K562 (cell line): Measurements from ENCODE around the gene NECTIN4. TPM values are rescaled to one million over a fixed set of nuclear protein-coding genes. Genes with fewer than 3 reads are reported as not detected.
A peak's percentile ranks its signal among the peaks of the same experiment; 100 is the strongest.

Source experiments
- ARID3A ChIP-seq: IDR thresholded peaks from 2 replicates; pipeline ENCODE4 v1.6.1; 2012; ENCODE audit warnings: low read depth, low read length, improper control_type of control experiment, borderline replicate concordance
- ATF7 ChIP-seq: fragments of 450-650 bp; IDR thresholded peaks from 2 replicates; pipeline ENCODE4 v1.7.1; 2014; ENCODE audit warnings: mild to moderate bottlenecking, moderate library complexity
- BRCA1 ChIP-seq, 2 experiments: fragments of 450-650 bp in 1 of 2; sonication (generic) in 1 of 2; formaldehyde crosslinking in 1 of 2; IDR thresholded peaks; 2 replicates each; pipeline versions ENCODE4 v1.5.0 to v1.6.1; 2017 to 2020; ENCODE audit warnings: mild to moderate bottlenecking in 1 of 2, missing genetic modification reagents in 1 of 2
- CREBBP ChIP-seq: IDR thresholded peaks from one replicate; pipeline ENCODE4 v1.6.1; 2012; ENCODE audit warnings: low read depth, mild to moderate bottlenecking, control low read depth, inconsistent platforms, low read length
- EP400 ChIP-seq: fragments of 450-650 bp; IDR thresholded peaks from 2 replicates; pipeline ENCODE4 v1.6.1; 2017; ENCODE audit warnings: antibody characterized with exemption, mild to moderate bottlenecking, moderate library complexity
- JUND ChIP-seq, 2 experiments: IDR thresholded peaks; 2 replicates in 1 of 2; 3 replicates in 1 of 2; pipeline ENCODE4 v1.6.1; 2011; ENCODE audit warnings: borderline replicate concordance in 2 of 2, low read depth in 2 of 2, low read length in 2 of 2, improper control_type of control experiment in 1 of 2, missing biosample characterization in 1 of 2, missing genetic modification characterization in 1 of 2, missing genetic modification reagents in 1 of 2
- MYBL2 ChIP-seq, 2 experiments: fragments of 450-650 bp in 1 of 2; sonication (generic) in 1 of 2; formaldehyde crosslinking in 1 of 2; IDR thresholded peaks; 2 replicates each; pipeline versions ENCODE4 v1.6.1 to v1.8.1; 2017 to 2022; ENCODE audit warnings: borderline replicate concordance in 1 of 2, inconsistent platforms in 1 of 2, low read depth in 1 of 2, mild to moderate bottlenecking in 1 of 2, missing genetic modification reagents in 1 of 2, moderate library complexity in 1 of 2
- RAD51 ChIP-seq: fragments of 450-650 bp; IDR thresholded peaks from 2 replicates; pipeline ENCODE4 v1.7.1; 2016; ENCODE audit warnings: low read depth, mild to moderate bottlenecking, borderline replicate concordance
- RNF2 ChIP-seq: sonication (generic); IDR thresholded peaks from 2 replicates; pipeline ENCODE4 v1.6.1; 2016
- RNF219 ChIP-seq: fragments of 250-450 bp; sonication (Bioruptor Pico); IDR thresholded peaks from 2 replicates; pipeline ENCODE4 v1.5.0; 2022; ENCODE audit warnings: mild to moderate bottlenecking
- RUNX1 ChIP-seq: sonication (generic); IDR thresholded peaks from 2 replicates; pipeline ENCODE4 v1.6.1; 2016; ENCODE audit warnings: antibody characterized with exemption, low read depth
- SAFB2 ChIP-seq: fragments of 200-400 bp; formaldehyde crosslinking; IDR thresholded peaks from 2 replicates; pipeline ENCODE4 v1.6.1; 2018; ENCODE audit warnings: borderline replicate concordance, low read length, low read depth, moderate library complexity; ENCODE audit not compliant: severe bottlenecking
- ZKSCAN1 ChIP-seq: fragments of 150-350 bp; IDR thresholded peaks from 2 replicates; pipeline ENCODE4 v1.6.1; 2016; ENCODE audit warnings: low read depth, low read length
- ZNF121 ChIP-seq: sonication (generic); formaldehyde crosslinking; conservative IDR thresholded peaks from 2 replicates; pipeline ENCODE4 v1.8.0; 2022; ENCODE audit warnings: missing genetic modification reagents
- ZNF165 ChIP-seq: fragments of 250-450 bp; sonication (Bioruptor Pico); IDR thresholded peaks from 2 replicates; pipeline ENCODE4 v1.4.0; 2020; ENCODE audit warnings: borderline replicate concordance
- ZNF583 ChIP-seq: fragments of 250-450 bp; sonication (Bioruptor Pico); IDR thresholded peaks from 2 replicates; pipeline ENCODE4 v1.4.0; 2020
- ZNF584 ChIP-seq: fragments of 200-800 bp; sonication (Bioruptor generic); IDR thresholded peaks from 2 replicates; pipeline ENCODE4 v1.6.1; 2016; ENCODE audit warnings: low read depth, mild to moderate bottlenecking, missing genetic modification characterization, missing compliant biosample characterization
- ZNF79 ChIP-seq: fragments of 250-450 bp; sonication (Bioruptor Pico); IDR thresholded peaks from 2 replicates; pipeline ENCODE4 v1.4.0; 2020; ENCODE audit warnings: low read depth, mild to moderate bottlenecking, moderate library complexity
- ZSCAN29 ChIP-seq: fragments of 450-650 bp; IDR thresholded peaks from 2 replicates; pipeline ENCODE4 v1.6.1; 2017
- polyA plus RNA-seq, 8 experiments: library from polyadenylated mRNA; depleted of rRNA in 4 of 8; stranded (reverse) in 5 of 8; unstranded in 3 of 8; fragments of >200 nt; fragmentation: Nextera tagmentation in 2 of 8; fragmentation: Illumina TruSeq in 1 of 8; extraction: Ambion mirVana in 2 of 8; extraction: Trizol in 1 of 8; gene quantifications; 2 replicates each; pipeline versions ENCODE4 v1.2.1 to v1.2.3, GENCODE V29; 2011 to 2014; ENCODE audit warnings: inconsistent platforms in 1 of 8, missing spikeins in 1 of 8
- total RNA-seq, 7 experiments: library from RNA; depleted of rRNA in 6 of 7; stranded (reverse); fragments of >200 nt in 6 of 7; fragmentation: Illumina TruSeq in 2 of 7; extraction: Trizol in 2 of 7; gene quantifications; 2 replicates each; pipeline versions ENCODE4 v1.2.1 to v1.2.3, GENCODE V29; 2011 to 2021; ENCODE audit warnings: low replicate concordance in 1 of 7
- TF ChIP-seq, protein P1 (sequence below): sonication (generic); formaldehyde crosslinking; IDR thresholded peaks from 2 replicates; pipeline ENCODE4 v1.8.1; 2022; ENCODE audit warnings: missing genetic modification reagents
- TF ChIP-seq, protein P2 (sequence below): fragments of 250-450 bp; sonication (Bioruptor Pico); IDR thresholded peaks from 2 replicates; pipeline ENCODE4 v1.8.0; 2022; ENCODE audit warnings: inconsistent platforms, mild to moderate bottlenecking, moderate library complexity, borderline replicate concordance

The NECTIN4 gene
- total and polyA plus RNA-seq, 9 of the 15 experiments (the other 6 are each of a cell fraction or from before 2014, with no cell fraction given): 0.01 to 0.09 TPM; not detected in 7

GRCh38 chr1:161074676-161075368, 14.5 kb downstream of the NECTIN4 start (continued):
- no peak for TF ChIP-seq RUNX1
- TF ChIP-seq JUND (IDR thresholded peaks at IDR 0.05; ENCODE audit: borderline replicate concordance, low read depth, low read length): peak; percentile 47
- peak; percentile 72; the same call in 2 of the 3 replicates for TF ChIP-seq JUND (tag; IDR thresholded peaks at IDR 0.05; ENCODE audit: borderline replicate concordance, low read depth, low read length)
- TF ChIP-seq BRCA1 (IDR thresholded peaks at IDR 0.05): no peak
- TF ChIP-seq BRCA1 (CRISPR knock-in tag; IDR thresholded peaks at IDR 0.05): no peak
- TF ChIP-seq, protein P1, sequence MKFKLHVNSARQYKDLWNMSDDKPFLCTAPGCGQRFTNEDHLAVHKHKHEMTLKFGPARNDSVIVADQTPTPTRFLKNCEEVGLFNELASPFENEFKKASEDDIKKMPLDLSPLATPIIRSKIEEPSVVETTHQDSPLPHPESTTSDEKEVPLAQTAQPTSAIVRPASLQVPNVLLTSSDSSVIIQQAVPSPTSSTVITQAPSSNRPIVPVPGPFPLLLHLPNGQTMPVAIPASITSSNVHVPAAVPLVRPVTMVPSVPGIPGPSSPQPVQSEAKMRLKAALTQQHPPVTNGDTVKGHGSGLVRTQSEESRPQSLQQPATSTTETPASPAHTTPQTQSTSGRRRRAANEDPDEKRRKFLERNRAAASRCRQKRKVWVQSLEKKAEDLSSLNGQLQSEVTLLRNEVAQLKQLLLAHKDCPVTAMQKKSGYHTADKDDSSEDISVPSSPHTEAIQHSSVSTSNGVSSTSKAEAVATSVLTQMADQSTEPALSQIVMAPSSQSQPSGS (CRISPR knock-in tag): peak; percentile 72; the same call in 1 of the 2 replicates
- TF ChIP-seq SAFB2: no peak
- TF ChIP-seq ATF7: peak; percentile 91
- TF ChIP-seq ZNF121 (CRISPR knock-in tag): no peak
- no peak for TF ChIP-seq ZNF583 (CRISPR knock-in tag)
- TF ChIP-seq ZKSCAN1: no peak
- TF ChIP-seq, protein P2, sequence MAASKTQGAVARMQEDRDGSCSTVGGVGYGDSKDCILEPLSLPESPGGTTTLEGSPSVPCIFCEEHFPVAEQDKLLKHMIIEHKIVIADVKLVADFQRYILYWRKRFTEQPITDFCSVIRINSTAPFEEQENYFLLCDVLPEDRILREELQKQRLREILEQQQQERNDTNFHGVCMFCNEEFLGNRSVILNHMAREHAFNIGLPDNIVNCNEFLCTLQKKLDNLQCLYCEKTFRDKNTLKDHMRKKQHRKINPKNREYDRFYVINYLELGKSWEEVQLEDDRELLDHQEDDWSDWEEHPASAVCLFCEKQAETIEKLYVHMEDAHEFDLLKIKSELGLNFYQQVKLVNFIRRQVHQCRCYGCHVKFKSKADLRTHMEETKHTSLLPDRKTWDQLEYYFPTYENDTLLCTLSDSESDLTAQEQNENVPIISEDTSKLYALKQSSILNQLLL: no peak
- TF ChIP-seq CREBBP: no peak
- no peak for TF ChIP-seq MYBL2 (IDR thresholded peaks at IDR 0.05; ENCODE audit: low read depth)
- TF ChIP-seq MYBL2 (CRISPR knock-in tag; IDR thresholded peaks at IDR 0.05; ENCODE audit: borderline replicate concordance): no peak
- no peak for TF ChIP-seq EP400
- no peak for TF ChIP-seq ZNF79 (CRISPR knock-in tag)
- TF ChIP-seq ZNF165 (CRISPR knock-in tag): no peak
- TF ChIP-seq RAD51: no peak
- no peak for TF ChIP-seq ZNF584 (CRISPR knock-in tag)
- no peak for TF ChIP-seq RNF219 (CRISPR knock-in tag)
- TF ChIP-seq ZSCAN29: no peak
- TF ChIP-seq ARID3A: no peak
- no peak for TF ChIP-seq RNF2
